Left lung (tissue), 10 donors: ENCODE measurements around the gene DDRGK1. TPM values are rescaled to one million over a fixed set of nuclear protein-coding genes. Genes with fewer than 3 reads are reported as not detected.

Experiments used
- ATAC-seq: fragments of 200-7000 bp; cut with Tn5 transposase; one replicate; pipeline ENCODE4 v1.9.1; 2020; ENCODE audit warnings: moderate library complexity
- DNase-seq, 4 donors: peaks; one replicate each; pipeline ENCODE4 v3.0.0-alpha.2; 2013 to 2020
- H3K27ac ChIP-seq, 2 donors: fragments of 200-600 bp; sonication (generic) in 1 of 2; one replicate each; pipeline versions ENCODE4 v1.5.0 to v1.8.0; 2020 to 2021
- H3K27me3 ChIP-seq, 2 donors: fragments of 200-600 bp; sonication (generic) in 1 of 2; one replicate each; pipeline versions ENCODE4 v1.5.0 to v1.8.0; 2020 to 2021
- H3K36me3 ChIP-seq, 2 donors: fragments of 200-600 bp; sonication (generic) in 1 of 2; one replicate each; pipeline versions ENCODE4 v1.5.0 to v1.8.0; 2020 to 2021
- H3K4me1 ChIP-seq, 2 donors: fragments of 200-600 bp; one replicate each; pipeline ENCODE4 v1.8.0; 2021
- H3K4me3 ChIP-seq, 2 donors: fragments of 200-600 bp; sonication (generic) in 1 of 2; one replicate each; pipeline versions ENCODE4 v1.5.0 to v1.8.0; 2020 to 2021; ENCODE audit warnings: mild to moderate bottlenecking in 1 of 2
- H3K9me3 ChIP-seq, 2 donors: fragments of 200-600 bp; sonication (generic) in 1 of 2; one replicate each; pipeline versions ENCODE4 v1.5.0 to v1.8.0; 2020 to 2021
- CTCF ChIP-seq, 2 donors: fragments of 200-600 bp; sonication (generic) in 1 of 2; IDR thresholded peaks; one replicate each; pipeline versions ENCODE4 v1.5.0 to v1.8.0; 2021; ENCODE audit warnings: antibody characterized with exemption in 2 of 2
- intact Hi-C, 2 donors: fragments of 100-400 bp; cut with DNase I; formaldehyde crosslinking; loops; one replicate each; pipeline versions ENCODE4 v1.11.2 to v1.14.2; 2022
- polyA plus RNA-seq, 6 donors: library from polyadenylated mRNA; unstranded; fragments of 120-200 nt; gene quantifications; one replicate each; pipeline ENCODE4 v1.2.1, GENCODE V29; 2013; ENCODE audit not compliant: insufficient read length in 6 of 6
- total RNA-seq, 2 donors: library from RNA; stranded (reverse); fragmentation: NEBNext Ultra II Directional; extraction: Animal tissue kit (Norgen Biotek cat#: 25700); gene quantifications; one replicate each; pipeline ENCODE4 v1.2.1, GENCODE V29; 2021
- donor health status: DM: no; HTN: yes; CAD: no.
- donor health status: DM: no; HTN: no; CAD: no.

Gene DDRGK1
- total and polyA plus RNA-seq, 8 donors = 46.6 to 107 (median 50.4) TPM

GRCh38 chr20:3223994-3224680, 19.7 kb upstream of the DDRGK1 start:
- H3K4me3 ChIP-seq = no peak overlapping the region
- H3K36me3 ChIP-seq = peaks cover 0 to 60% of the 10 kb centered on the region in 2 donors
- no peaks in the 10 kb centered on the region for H3K9me3 ChIP-seq
- H3K27ac ChIP-seq = no peak overlapping the region
- TF ChIP-seq CTCF (IDR thresholded peaks at IDR 0.05) = no peak
- DNase-seq (peak in 1 of 4 donors; percentile 57), ATAC-seq (no peak)
- H3K4me1 ChIP-seq = no peaks in the 10 kb centered on the region
- H3K27me3 ChIP-seq = no peaks in the 10 kb centered on the region
- intact Hi-C loops = no loop called here

GRCh38 chr20:3223651-3223993, 19.1 kb upstream of the DDRGK1 start:
- H3K4me3 ChIP-seq = no peak overlapping the region
- intact Hi-C loops = no loop called here
- no peak for DNase-seq
- peaks cover 0 to 3% of the 10 kb centered on the region in 2 donors for H3K4me1 ChIP-seq
- no peaks in the 10 kb centered on the region for H3K9me3 ChIP-seq
- no peak overlapping the region for H3K27ac ChIP-seq
- ATAC-seq = no peak
- TF ChIP-seq CTCF (IDR thresholded peaks at IDR 0.05) = no peak
- no peaks in the 10 kb centered on the region for H3K27me3 ChIP-seq
- peaks cover 0 to 62% of the 10 kb centered on the region in 2 donors for H3K36me3 ChIP-seq

GRCh38 chr20:3222635-3223600, 18.4 kb upstream of the DDRGK1 start:
- H3K9me3 ChIP-seq = no peaks in the 10 kb centered on the region
- ATAC-seq = peak; percentile 36
- H3K36me3 ChIP-seq = peaks cover 0 to 62% of the 10 kb centered on the region in 2 donors
- H3K27me3 ChIP-seq = no peaks in the 10 kb centered on the region
- TF ChIP-seq CTCF (IDR thresholded peaks at IDR 0.05) = no peak
- no peak overlapping the region for H3K27ac ChIP-seq
- intact Hi-C loops = no loop called here
- H3K4me1 ChIP-seq = peaks cover 0 to 9% of the 10 kb centered on the region in 2 donors
- no peak overlapping the region for H3K4me3 ChIP-seq
- DNase-seq = no peak

- Histone ChIP-seq H3K4me1 (peaks cover 0 to 9% of the 10 kb centered on the region in 2 donors), H3K27ac (no peak overlapping the region), H3K27me3 (no peaks in the 10 kb centered on the region), H3K9me3 (no peaks in the 10 kb centered on the region), H3K4me3 (no peak overlapping the region), H3K36me3 (peaks cover 0 to 72% of the 10 kb centered on the region in 2 donors)
- no peak for DNase-seq
- peak; percentile 16 for ATAC-seq
- no peak for TF ChIP-seq CTCF (IDR thresholded peaks at IDR 0.05)
- intact Hi-C loops = no loop called here
Observed at GRCh38 chr20:3221398-3222226, 17.1 kb upstream of the DDRGK1 start.
